ENCODE data around the gene NDUFAF5.
A peak's percentile ranks its signal among the peaks of the same experiment; 100 is the strongest.
"Not testable (repeated sequence)": the region's sequence is repeated elsewhere in the genome, so short reads cannot be mapped to it uniquely, and the experiment has no call there.

NDUFAF5 gene, protein sequence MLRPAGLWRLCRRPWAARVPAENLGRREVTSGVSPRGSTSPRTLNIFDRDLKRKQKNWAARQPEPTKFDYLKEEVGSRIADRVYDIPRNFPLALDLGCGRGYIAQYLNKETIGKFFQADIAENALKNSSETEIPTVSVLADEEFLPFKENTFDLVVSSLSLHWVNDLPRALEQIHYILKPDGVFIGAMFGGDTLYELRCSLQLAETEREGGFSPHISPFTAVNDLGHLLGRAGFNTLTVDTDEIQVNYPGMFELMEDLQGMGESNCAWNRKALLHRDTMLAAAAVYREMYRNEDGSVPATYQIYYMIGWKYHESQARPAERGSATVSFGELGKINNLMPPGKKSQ

DNA sequence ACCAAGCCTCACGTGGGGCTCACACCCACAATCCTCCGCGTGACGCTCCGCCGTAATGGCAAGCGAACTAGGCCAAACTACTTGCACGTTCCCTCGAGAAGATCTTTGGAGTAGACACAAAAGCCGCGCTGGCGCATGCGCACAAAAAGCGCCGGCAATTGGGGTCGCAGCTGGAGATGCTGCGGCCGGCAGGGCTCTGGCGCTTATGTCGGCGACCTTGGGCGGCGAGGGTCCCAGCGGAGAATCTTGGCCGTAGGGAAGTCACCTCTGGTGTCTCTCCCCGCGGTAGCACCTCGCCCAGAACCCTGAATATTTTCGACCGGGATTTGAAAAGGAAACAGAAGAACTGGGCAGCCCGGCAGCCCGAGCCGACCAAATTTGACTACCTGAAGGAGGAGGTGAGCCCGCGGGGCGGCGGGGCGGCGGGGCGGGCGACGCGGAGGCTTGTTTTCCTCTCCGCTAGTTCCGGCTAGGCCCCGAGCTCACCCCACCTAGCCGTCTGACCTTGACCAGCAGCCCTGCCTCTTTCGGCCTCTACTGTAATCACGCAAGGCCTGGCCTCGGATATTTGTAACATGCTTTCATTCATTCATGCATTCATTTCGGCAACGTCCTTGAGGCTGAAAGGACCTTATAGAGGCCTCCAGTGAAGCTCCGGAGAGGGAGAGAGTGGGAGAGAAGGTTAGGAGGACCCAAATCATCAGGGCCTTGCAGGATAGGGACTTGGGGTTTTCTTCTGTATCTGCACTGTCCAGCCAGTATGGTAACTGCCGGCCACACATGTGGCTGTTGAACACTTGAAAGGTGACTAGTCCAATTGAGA is at the start of gene NDUFAF5, which contains the start of gene ESF1:
Gene NDUFAF5 (plus strand): TSS at position 136 of the 823 bp plus-strand sequence. CDS start 41 bp downstream, at position 177.
Gene ESF1 (minus strand): TSS at position 27 of the 823 bp plus-strand sequence. CDS start 1,779 bp downstream, outside the sequence.
- DNase-seq = peak; percentile 99

DNA sequence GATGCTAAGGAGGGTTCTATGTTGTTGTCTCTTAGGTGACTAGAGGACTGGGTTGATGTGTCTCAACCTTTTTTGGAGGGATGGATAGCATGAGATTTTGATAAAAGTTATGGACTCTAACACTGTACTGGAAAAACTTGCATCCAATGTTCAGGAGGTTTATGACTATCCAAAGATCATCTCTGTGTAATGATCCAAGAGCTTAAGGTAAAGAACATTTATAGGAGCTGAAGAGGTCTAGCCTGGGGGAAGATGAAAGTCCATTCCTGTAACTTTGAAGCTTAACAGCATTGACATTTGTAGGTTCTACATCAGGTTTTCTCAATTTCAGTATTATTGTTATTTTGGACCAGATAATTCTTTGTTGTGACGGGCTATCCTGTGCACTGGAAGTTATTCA is 49.0 kb upstream of the NDUFAF5 start:
- no peak for DNase-seq

DNA sequence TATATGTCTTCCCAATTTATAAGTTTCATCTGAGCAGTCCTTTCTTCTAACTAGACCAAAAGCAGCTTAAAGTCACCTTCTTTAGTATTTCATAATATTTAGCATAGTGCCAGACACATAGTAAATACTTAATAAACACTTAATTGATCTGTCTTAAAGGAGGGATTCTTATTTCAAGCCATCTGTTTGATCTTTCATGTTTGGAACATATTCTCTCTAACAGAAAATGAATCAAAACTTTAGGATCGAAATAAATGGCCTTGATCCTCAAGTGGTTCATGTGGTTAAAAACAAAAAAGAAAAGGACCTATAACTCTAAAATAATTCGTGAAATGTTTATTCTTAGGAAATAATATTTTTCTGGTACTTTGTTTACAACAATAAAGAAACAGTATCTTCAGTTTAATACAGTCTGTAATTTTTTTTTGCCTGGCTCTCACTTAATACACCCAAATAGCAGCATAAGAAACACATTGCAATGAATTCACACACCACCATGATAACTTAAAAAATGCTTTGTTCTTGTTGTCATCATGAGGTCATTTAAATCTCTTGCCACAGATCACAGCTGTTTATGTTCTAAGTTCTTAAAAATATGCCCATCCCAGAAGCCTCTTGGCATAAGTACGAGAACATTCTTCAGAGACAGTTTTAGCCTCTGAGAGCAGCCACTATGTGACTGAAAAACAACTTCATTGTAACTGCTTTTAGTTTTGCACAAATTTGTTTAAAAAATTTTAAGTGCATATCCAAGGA is 48.2 kb upstream of the NDUFAF5 start:
- peak; percentile 12 for DNase-seq

DNA sequence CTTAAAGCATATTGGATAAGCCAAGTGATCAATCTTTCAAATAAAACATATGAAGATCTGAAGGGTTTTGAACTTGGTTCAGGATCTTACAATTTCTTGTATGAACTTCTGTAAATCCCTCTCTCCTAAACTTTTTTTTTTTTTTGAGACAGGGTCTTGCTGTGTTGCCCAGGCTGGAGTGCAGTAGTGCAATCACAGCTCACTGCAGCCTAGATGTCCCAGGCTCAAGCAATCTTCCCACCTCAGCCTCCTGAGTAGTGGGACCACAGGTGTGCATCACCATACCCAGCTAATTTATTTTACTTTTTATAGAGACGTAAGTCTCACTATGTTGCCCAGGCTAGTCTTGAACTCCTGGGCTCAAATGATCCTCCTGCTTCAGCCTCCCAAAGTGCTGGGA is 46.6 kb upstream of the NDUFAF5 start:
- DNase-seq = not testable (repeated sequence)

DNA sequence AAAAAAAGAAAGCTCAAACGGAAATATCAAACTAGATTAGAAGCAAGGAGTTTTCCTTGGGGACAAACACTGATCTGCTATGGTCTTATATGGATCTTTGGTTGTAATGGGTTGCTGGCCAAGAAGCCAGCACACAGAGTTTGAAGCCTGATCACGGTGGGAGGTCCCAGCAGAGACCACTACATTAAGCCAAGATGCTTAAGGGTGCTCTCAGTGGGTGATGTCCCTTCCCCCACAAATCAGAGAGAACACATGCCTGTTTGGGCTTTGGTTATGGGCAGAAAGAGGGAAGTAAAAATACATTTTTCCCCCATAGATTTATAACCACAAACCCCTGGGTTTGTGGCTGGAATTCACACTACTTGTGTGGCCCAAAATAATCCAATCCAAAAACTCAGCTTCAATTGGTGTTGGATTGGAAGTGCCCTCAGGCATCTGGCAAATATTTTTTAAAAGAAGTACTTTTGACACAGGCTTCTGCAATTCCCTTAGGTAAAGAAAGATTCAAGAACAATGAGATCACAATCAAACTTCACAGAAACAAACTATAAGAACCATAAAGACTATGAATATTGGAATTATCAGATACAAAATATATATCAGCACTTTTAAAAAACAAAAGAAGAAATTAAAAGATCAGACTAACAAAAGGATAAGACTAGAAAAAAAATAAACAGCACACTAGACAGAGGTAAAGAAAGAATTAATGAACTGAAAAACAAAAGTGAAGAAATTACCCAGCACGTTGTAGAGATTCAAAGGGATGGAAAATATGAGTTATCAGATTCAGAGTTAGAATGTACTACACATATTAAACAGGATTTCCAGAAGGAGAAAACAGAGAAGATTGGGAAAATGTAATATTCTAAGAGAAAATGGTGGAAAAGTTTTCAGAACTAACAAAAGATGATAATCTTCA is 44.8 kb upstream of the NDUFAF5 start:
- no peak for DNase-seq

DNA sequence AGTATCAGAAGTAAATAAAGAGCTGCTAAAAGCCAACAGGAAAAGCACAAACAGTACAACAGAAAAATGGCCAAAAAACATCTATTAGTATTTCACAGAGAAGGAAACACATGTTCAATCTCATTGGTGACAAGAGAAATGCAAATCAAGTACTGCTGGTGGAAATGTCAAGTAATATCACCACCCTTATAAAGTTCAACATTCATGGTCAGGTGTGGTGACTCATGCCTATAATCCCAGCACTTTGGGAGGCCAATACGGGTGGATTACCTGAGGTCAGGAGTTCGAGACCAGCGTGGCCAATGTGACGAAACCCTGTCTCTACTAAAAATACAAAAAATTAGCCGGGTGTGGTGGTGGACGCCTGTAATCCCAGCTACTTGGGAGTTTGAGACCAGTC is 42.9 kb upstream of the NDUFAF5 start:
- no peak for DNase-seq

DNA sequence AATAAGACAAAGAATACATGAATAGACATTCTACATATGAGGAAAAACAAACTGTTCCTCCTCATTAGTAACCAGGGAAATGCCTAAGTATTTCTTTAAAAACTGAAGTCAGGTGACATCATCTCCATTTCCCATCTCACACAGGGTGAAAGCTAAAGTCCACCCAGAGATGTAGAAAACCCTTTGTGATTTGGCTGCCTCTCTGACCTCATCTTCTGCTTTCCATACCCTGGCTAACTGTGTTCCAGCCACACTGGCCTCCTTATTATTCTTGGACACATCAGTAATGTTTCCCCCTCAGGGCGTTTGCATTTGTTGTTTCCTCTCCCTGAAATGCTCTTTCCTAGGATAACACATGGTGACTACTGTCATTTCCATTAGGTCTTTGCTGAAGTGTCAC is 40.5 kb upstream of the NDUFAF5 start:
- DNase-seq = no peak

DNA sequence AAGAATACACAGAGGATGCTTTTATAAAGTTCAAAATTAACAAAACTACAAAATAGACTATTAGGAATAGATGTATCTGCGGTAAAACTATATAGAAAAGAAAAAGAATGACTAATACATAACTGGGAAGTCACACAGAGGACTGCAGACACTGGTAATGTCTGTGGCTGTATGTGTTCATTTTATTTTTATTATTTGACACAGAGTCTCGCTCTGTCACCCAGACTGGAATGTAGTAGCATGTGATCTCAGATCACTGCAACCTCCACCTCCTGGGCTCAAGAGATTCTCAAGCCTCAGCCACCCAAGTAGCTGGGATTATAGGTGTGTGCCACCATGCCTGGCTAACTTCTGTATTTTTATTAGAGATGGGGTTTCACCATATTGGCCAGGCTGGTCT is 39.0 kb upstream of the NDUFAF5 start:
- DNase-seq = no peak

DNA sequence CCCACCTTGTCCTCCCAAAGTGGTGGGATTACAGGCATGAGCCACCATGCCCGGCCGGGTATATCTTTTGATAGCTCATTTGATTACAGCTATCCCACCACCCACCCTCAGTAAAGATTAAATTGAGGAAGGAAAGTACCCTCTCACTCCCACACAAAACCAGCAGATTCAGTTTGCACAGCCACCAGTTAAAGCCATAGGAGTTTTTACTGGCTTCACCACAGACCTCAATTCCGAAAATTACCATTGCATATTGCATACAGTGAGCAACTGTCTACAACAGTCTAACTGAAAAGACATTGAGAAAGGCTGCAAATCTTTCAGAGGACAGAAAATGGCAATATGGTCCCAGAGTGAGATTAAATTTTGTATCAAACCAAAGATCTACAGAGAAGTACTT is 35.0 kb upstream of the NDUFAF5 start:
- DNase-seq = no peak

DNA sequence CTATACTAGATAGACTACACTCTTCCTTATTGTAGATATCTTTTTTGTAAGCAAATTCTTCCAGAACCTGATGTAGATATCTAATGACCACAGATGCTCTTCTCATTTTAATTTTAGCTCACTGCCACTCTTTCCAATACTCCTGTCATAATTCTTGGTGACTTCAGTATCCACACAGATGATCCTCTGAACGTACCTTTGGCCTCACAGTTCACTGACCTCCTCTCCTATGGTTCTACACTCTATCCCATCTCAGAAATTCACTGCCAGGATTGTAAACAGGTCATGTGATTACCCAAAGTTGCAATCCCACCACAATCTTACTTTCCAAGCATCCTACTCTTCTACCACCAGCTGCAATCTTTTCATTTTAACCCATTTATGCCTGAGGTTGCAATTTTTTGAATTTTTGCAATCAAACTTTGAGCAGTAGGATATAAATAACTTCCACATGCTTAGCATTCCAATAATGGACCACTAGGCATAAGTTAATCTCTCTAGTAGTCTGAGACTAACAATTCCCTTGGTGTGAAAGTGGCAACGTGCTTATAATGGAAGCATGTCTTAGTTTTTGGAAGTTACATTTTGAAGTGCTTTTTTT is 31.3 kb upstream of the NDUFAF5 start:
- no peak for DNase-seq

DNA sequence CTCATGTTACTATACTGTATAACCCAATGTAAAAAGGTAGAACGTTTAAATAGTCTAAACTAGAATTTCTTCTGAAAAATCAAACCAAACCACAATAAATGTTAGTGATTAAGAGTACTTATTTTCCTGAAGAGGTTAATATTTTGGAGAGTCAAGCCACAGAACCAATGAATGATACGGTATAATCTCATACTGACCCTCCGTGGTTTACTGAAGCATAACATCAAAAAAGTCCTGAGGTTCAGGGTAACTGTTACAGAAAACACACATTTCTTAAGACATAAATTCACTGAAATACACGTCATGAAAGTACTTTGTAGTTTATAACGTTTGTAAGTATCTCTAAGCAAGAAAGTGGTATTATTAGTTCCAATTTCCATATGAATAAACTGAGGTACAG is 29.0 kb upstream of the NDUFAF5 start:
- DNase-seq = no peak

DNA sequence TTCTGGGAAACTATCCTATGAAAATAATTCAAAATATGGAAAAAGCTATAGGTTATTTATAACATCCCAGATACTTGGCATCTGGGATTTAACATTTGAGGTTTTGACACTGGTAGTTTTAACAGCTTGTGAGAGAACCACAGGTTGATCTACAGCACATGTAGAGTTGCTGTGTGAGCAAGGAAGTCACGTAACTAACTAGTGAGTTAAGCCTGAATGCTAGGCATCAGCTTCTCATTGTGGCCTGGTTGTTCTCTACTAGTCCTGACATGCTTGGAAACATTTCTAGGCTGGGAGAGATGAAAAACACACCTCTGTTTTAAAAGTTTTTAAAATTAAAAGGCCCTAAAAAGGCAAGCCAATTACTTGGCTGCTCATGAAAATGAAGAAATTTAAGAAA is 28.3 kb upstream of the NDUFAF5 start:
- no peak for DNase-seq

DNA sequence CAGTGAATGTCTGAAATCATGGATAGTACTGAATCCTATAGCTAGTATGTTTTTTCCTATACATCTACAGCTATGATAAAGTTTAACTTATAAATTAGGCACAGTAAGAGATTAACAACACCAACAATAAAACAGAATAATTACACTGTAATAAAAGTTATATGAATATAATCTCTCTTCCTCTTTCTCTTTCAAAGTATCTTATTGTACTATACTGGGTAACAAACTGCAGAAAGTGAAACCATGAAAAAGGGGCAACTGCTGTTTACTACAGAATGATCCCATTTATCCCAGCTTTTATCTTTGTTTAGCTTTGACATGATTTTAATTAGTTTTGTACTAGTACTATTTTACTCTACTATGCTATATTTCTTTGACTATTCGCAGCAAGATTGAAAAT is 25.9 kb upstream of the NDUFAF5 start:
- no peak for DNase-seq

DNA sequence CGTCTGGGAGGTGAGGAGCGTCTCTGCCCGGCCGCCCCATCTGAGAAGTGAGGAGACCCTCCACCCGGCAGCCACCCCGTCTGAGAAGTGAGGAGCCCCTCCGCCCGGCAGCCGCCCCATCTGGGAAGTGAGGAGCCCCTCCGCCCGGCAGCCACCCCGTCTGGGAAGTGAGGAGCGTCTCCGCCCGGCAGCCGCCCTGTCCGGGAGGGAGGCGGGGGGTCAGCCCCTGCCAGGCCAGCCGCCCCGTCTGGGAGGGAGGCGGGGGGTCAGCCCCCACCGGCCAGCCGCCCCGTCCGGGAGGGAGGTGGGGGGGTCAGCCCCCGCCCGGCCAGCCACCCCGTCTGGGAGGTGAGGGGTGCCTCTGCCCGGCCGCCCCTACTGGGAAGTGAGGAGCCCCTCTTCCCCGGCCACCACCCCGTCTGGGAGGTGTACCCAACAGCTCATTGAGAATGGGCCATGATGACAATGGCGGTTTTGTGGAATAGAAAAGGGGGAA is 24.3 kb upstream of the NDUFAF5 start:
- DNase-seq = not testable (repeated sequence)

DNA sequence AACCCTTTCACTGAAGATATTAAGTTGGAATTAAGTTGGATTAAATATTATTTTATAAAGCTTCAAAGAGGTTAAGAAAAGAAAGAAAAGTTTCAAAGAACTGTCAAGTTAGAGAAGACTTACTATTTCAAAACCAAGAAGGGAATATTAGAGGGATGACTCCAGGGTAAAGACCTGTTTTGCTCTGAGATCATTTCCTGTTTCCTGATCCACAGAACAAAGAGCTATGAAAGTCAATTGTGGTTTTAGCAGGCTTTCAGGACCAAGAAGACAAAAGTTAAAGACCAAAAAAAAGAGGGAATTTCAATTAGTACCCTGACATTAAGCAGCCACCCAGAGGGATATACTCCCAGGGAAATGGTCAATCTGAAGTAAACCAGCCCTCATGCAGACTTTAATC is 19.5 kb upstream of the NDUFAF5 start:
- DNase-seq = no peak

DNA sequence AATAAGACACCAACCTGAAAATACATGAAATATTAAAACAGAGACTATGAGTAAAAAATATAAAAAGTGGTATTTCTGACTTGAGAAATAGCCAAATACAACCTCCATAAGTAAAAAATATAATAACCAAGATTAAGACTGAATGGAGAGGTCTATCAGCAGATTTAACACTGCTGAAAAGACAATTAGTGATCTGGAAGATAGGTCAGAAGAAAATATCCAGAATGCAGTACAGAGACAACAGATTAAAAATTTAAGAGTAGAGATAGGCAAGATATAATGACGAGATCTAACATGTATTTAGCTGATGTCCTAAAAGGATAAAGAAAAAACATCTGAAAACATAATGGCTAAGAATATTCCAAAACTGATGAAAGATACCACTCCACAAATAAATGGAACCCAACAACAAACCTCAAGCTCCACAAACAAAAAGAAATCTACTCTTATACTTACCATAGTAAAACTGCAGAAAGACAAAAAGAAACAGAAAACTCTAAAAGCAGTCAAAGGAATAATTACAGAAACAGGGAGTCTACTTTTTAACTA is 18.9 kb upstream of the NDUFAF5 start:
- no peak for DNase-seq

DNA sequence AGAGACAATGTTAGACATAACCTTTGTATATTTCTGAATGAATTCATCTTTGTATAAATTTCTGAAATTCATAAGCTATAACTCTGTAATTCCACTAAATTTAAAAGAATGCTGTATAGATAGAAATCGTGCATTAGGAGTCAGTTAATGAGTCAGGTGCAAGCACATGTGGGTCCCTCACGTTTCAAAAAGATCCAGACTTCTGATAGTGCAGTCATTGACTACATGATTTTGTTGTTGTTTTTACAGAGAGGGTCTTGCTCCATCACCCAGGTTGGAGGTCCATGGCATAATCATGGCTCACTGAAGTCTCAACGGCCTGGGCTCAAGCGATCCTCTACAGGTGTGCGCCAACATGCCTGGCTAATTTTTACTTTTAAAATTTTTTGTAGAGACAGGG is 14.7 kb upstream of the NDUFAF5 start:
- DNase-seq = no peak

DNA sequence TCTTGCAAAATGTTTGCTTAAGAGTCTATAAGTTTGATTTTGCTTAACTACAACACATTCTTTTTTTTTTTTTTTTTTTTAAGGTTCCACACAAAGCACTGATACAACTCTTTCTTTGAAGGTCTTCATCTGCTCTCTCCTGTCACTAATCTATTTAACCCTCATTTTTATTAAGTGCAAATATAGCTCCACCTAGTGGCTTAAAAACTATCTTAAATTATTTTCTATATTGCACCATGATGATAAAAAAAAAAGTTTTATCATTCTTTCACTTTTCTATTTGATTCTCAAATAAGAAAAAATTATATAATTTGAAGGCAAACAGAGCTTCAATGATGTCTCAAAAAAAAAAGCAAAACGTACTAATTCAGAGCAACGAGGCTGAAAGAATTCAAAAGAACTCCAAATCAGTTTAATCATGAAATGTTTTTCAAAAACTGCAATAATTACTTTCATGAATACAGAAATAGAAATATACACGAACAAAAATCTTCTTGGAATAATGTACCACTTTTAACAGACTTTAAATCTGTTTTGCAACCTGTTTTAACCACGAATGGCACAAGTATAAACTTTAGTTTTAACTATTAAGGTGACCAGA is 12.9 kb upstream of the NDUFAF5 start:
- DNase-seq = peak; percentile 26

DNA sequence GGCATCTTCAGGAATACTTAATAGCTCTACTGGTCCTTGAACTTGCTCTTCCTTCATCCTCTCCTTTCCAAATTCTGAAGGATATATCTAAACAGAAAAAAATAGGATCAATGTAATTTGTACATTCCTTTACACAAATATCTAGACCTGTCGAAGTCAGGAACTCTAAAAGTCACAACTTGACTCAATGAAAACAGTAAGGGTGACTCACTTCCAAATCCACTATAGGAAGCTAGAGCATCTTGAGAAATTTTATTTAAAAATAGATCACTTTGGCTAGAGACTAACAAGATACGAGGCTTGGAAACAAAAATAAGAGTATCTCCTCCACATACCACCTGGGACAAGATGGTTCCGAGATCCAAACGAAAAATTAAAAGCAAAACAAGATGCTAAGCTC is 12.3 kb upstream of the NDUFAF5 start:
- DNase-seq = no peak

DNA sequence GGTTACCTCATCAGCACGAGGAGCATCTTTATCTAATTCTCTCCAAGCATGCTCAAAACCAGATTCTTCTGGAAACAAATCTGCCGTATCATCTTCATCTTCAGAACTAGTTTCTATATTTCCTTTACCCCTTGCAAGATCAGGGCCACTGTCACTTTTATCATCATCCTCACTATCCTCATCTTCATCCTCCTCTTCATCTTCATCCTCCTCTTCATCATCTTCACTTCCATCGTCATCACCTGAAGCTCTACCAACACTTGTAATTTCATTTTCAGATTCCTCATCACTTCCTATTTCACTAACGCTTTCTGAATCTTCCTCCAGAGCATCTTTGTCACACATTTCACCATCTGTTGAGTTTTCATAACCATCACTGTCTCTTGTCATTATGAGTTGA is 9.0 kb upstream of the NDUFAF5 start:
- DNase-seq = no peak

DNA sequence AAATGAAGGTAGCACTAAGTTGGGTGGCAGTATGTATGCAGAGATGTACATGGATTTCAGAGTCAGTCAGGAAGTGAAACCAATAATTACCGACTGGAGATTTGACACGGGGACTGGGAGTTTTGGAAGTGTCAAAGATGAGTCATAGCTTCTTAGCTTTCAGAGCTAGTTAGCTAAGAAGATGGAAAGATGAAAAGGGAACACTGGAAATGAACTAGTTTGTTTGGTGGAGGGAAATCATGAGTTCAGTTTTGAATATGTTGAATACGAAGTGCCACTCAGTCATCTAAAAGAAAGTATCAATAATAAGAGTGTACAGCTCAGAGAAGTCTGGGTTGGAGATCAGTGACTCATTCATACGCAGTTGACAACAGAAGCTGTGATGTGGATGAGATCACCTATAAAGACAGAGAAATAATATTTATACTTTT is 7.6 kb upstream of the NDUFAF5 start:
- DNase-seq = no peak

All from eye (tissue), 1 donor.